Astrocyte (in vitro differentiated cells and primary cell): Measurements from ENCODE around the gene DLX6. TPM values are rescaled to one million over a fixed set of nuclear protein-coding genes. Genes with fewer than 3 reads are reported as not detected.

ENCODE experiments used
- DNase-seq: peaks from one replicate; pipeline ENCODE4 v3.0.0-alpha.2; 2010; ENCODE audit warnings: low read depth
- FAIRE-seq: peaks from 2 replicates; lab custom pipeline; 2011; peaks lifted over from hg19 to GRCh38; lab: Jason Lieb, UNC
- H2AFZ ChIP-seq: 2 replicates; pipeline ENCODE4 v1.6.0; 2012; ENCODE audit warnings: low read depth, low read length, inconsistent platforms
- H3K27ac ChIP-seq: 2 replicates; pipeline ENCODE4 v1.5.1; 2011; ENCODE audit warnings: low read depth, low read length, inconsistent platforms
- H3K27me3 ChIP-seq: 2 replicates; pipeline ENCODE4 v1.6.0; 2011; ENCODE audit warnings: low read length, inconsistent platforms; ENCODE audit not compliant: insufficient read depth
- H3K36me3 ChIP-seq: 2 replicates; pipeline ENCODE4 v1.5.1; 2011; ENCODE audit warnings: low read length, inconsistent platforms; ENCODE audit not compliant: insufficient read depth
- H3K4me1 ChIP-seq: 2 replicates; pipeline ENCODE4 v1.5.1; 2011; ENCODE audit warnings: low read length, inconsistent platforms; ENCODE audit not compliant: insufficient read depth
- H3K4me2 ChIP-seq: 2 replicates; pipeline ENCODE4 v1.6.0; 2012; ENCODE audit warnings: low read length, inconsistent platforms
- H3K4me3 ChIP-seq: 2 replicates; pipeline ENCODE4 v1.5.1; 2011; ENCODE audit warnings: low read depth, mild to moderate bottlenecking, low read length, inconsistent platforms; ENCODE audit not compliant: insufficient read depth
- H3K79me2 ChIP-seq: 2 replicates; pipeline ENCODE4 v1.6.0; 2012; ENCODE audit warnings: mild to moderate bottlenecking, low read length, inconsistent platforms; ENCODE audit not compliant: insufficient read depth
- H3K9ac ChIP-seq: 2 replicates; pipeline ENCODE4 v1.6.0; 2012; ENCODE audit warnings: mild to moderate bottlenecking, low read length, inconsistent platforms
- H3K9me3 ChIP-seq: 2 replicates; pipeline ENCODE4 v1.5.1; 2012; ENCODE audit warnings: low read depth, mild to moderate bottlenecking, low read length, inconsistent platforms; ENCODE audit not compliant: insufficient read depth
- H4K20me1 ChIP-seq: 2 replicates; pipeline ENCODE4 v1.6.0; 2012; ENCODE audit warnings: low read length, inconsistent platforms; ENCODE audit not compliant: insufficient read depth
- H3K27ac Mint-ChIP-seq: one replicate; pipeline ENCODE4 v1.8.0; 2021; ENCODE audit warnings: mild to moderate bottlenecking, mixed read lengths; ENCODE audit not compliant: unreplicated experiment
- H3K27me3 Mint-ChIP-seq: one replicate; pipeline ENCODE4 v1.8.0; 2021; ENCODE audit warnings: low read depth, mixed read lengths; ENCODE audit not compliant: unreplicated experiment
- H3K36me3 Mint-ChIP-seq: one replicate; pipeline ENCODE4 v1.8.0; 2021; ENCODE audit warnings: low read depth, mixed read lengths; ENCODE audit not compliant: unreplicated experiment
- H3K4me1 Mint-ChIP-seq: one replicate; pipeline ENCODE4 v1.8.0; 2021; ENCODE audit warnings: low read depth, mixed read lengths; ENCODE audit not compliant: unreplicated experiment
- H3K4me3 Mint-ChIP-seq: one replicate; pipeline ENCODE4 v1.8.0; 2021; ENCODE audit warnings: mild to moderate bottlenecking, moderate library complexity, mixed read lengths; ENCODE audit not compliant: unreplicated experiment
- H3K9me3 Mint-ChIP-seq: one replicate; pipeline ENCODE4 v1.8.0; 2021; ENCODE audit warnings: mild to moderate bottlenecking, mixed read lengths; ENCODE audit not compliant: unreplicated experiment
- EZH2 ChIP-seq: IDR thresholded peaks from 2 replicates; pipeline ENCODE4 v1.6.1; 2012; ENCODE audit warnings: mild to moderate bottlenecking, low read length, inconsistent platforms; ENCODE audit not compliant: insufficient read depth
- total RNA-seq: library from RNA; stranded (reverse); gene quantifications from 2 replicates; pipeline ENCODE4 v1.2.1, GENCODE V29; 2021
- TF ChIP-seq, protein P1 (sequence below): IDR thresholded peaks from 2 replicates; pipeline ENCODE4 v1.5.1; 2011; ENCODE audit warnings: low read depth, mild to moderate bottlenecking, inconsistent platforms, low read length, moderate library complexity; ENCODE audit not compliant: insufficient read depth

The DLX6 gene
- total RNA-seq, 1 donor from 2014 or later: 0.25 TPM

DNA sequence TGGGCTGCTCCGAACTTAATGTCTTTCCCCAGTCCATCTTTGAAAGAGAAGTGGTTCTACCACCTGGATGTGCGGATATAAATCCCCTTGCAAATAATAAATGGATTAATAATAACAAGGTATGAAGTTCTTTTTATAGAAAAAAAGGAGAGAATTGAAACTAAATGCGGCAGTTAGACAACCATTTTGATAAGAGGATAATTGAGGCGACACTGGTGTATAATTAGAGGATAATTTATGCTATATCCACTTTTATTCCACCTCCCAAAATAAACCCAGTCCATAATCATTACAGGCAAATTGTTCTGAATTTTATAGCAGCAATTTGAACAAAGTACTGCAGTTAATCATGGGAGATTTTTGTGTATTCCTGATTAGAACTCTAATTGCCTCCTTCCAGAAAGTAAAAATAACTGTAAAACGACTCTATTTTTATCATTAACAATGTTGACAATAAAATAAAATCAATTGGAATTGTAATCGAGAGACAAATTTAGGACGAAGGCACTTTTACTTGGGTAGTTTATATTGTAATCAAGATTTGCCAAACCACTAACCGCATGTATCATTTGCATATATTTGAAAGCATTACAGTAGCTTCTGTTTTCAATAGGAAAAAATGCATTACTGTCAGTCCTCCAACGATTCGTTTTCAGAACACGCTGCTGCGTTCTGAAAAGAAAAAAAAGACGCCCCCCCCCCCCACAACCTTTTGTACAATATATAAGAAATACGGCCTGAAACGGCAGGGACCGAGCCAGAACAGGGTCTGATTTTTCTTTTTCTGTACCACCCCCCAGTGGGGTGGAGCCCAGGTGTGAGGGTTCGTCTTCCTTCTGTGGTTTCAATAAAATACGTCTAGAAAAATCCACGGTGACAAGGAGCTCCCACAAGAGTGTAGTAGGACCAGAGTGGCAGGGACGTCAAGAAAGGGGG lies 838 bp upstream of the DLX6 start:
- H2AFZ ChIP-seq: no peak overlapping the region
- peaks cover 13% of the 10 kb centered on the region for H3K9me3 ChIP-seq
- no peaks in the 10 kb centered on the region for H4K20me1 ChIP-seq
- no peak overlapping the region for H3K27ac Mint-ChIP-seq
- DNase-seq: no peak
- peaks cover 19% of the 10 kb centered on the region for H3K9me3 Mint-ChIP-seq
- H3K4me3 Mint-ChIP-seq: no peak overlapping the region
- TF ChIP-seq EZH2: peak; percentile 14
- TF ChIP-seq, protein P1, sequence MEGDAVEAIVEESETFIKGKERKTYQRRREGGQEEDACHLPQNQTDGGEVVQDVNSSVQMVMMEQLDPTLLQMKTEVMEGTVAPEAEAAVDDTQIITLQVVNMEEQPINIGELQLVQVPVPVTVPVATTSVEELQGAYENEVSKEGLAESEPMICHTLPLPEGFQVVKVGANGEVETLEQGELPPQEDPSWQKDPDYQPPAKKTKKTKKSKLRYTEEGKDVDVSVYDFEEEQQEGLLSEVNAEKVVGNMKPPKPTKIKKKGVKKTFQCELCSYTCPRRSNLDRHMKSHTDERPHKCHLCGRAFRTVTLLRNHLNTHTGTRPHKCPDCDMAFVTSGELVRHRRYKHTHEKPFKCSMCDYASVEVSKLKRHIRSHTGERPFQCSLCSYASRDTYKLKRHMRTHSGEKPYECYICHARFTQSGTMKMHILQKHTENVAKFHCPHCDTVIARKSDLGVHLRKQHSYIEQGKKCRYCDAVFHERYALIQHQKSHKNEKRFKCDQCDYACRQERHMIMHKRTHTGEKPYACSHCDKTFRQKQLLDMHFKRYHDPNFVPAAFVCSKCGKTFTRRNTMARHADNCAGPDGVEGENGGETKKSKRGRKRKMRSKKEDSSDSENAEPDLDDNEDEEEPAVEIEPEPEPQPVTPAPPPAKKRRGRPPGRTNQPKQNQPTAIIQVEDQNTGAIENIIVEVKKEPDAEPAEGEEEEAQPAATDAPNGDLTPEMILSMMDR: no peak
- peaks cover 89% of the 10 kb centered on the region for H3K27me3 ChIP-seq
- no peak overlapping the region for H3K9ac ChIP-seq
- H3K4me1 ChIP-seq: no peaks in the 10 kb centered on the region
- FAIRE-seq: no peak
- peaks cover 87% of the 10 kb centered on the region for H3K27me3 Mint-ChIP-seq
- H3K4me1 Mint-ChIP-seq: no peaks in the 10 kb centered on the region
- H3K27ac ChIP-seq: no peak overlapping the region
- H3K4me2 ChIP-seq: peak overlapping the region; percentile 67
- H3K36me3 ChIP-seq: no peaks in the 10 kb centered on the region
- H3K79me2 ChIP-seq: no peaks in the 10 kb centered on the region
- peaks cover 2% of the 10 kb centered on the region for H3K36me3 Mint-ChIP-seq
- H3K4me3 ChIP-seq: no peak overlapping the region

DNA sequence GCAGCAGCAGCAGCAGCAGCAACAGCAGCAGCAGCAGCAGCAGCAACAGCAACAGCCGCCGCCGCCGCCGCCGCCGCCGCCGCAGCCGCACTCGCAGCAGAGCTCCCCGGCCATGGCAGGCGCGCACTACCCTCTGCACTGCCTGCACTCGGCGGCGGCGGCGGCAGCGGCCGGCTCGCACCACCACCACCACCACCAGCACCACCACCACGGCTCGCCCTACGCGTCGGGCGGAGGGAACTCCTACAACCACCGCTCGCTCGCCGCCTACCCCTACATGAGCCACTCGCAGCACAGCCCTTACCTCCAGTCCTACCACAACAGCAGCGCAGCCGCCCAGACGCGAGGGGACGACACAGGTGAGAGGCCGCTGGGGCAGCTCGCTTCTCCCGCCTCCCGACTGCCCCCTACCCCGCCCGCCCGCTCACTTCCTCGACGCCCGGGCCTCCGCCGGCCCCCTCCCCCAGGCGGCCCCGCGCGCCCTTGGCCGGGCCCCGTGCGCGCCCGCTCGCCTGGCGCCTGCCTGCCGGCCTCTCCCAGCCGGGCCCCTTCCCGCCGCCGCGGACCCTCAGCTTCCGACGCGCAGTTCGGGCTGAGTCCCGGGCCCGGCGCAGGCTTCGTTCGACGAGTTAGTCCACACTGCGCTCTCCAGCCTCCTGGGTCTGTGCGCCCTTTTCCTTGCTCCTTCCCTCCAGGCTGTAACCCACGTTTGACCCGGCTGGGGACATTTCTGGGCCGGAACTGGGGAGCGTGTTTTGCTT lies 882 bp downstream of the DLX6 start:
- peaks cover 19% of the 10 kb centered on the region for H3K9me3 Mint-ChIP-seq
- no peak overlapping the region for H3K4me3 ChIP-seq
- peaks cover 2% of the 10 kb centered on the region for H3K36me3 Mint-ChIP-seq
- H3K27me3 ChIP-seq: peaks cover 87% of the 10 kb centered on the region
- peaks cover 85% of the 10 kb centered on the region for H3K27me3 Mint-ChIP-seq
- H4K20me1 ChIP-seq: no peaks in the 10 kb centered on the region
- H3K9ac ChIP-seq: no peak overlapping the region
- H3K79me2 ChIP-seq: no peaks in the 10 kb centered on the region
- TF ChIP-seq EZH2: no peak
- TF ChIP-seq, protein P1: no peak
- FAIRE-seq (no peak), DNase-seq (peak; percentile 1)
- peak overlapping the region; percentile 67 for H3K4me2 ChIP-seq
- H3K27ac Mint-ChIP-seq: peak overlapping the region; percentile 66
- peak overlapping the region; percentile 75 for H2AFZ ChIP-seq
- peak overlapping the region; percentile 68 for H3K4me3 Mint-ChIP-seq
- H3K36me3 ChIP-seq: no peaks in the 10 kb centered on the region
- peaks cover 13% of the 10 kb centered on the region for H3K9me3 ChIP-seq
- no peaks in the 10 kb centered on the region for H3K4me1 ChIP-seq
- no peak overlapping the region for H3K27ac ChIP-seq
- H3K4me1 Mint-ChIP-seq: no peaks in the 10 kb centered on the region
